Body of pancreas (tissue), 4 donors: ENCODE data around the gene M1AP.

ENCODE experiments used
- POLR2A ChIP-seq, 3 donors: fragments of 450-650 bp; IDR thresholded peaks; one replicate each; pipeline ENCODE4 v1.6.1; 2016; ENCODE audit warnings: antibody characterized with exemption in 3 of 3, mild to moderate bottlenecking in 2 of 3
- TF ChIP-seq, protein P1 (sequence below), 7 experiments: fragments of 450-650 bp in 4 of 7; fragments of 200-600 bp in 3 of 7; sonication (generic) in 3 of 7; IDR thresholded peaks; one replicate each; pipeline ENCODE4 v1.5.1; 2016 to 2019; ENCODE audit warnings: antibody characterized with exemption in 7 of 7

DNA sequence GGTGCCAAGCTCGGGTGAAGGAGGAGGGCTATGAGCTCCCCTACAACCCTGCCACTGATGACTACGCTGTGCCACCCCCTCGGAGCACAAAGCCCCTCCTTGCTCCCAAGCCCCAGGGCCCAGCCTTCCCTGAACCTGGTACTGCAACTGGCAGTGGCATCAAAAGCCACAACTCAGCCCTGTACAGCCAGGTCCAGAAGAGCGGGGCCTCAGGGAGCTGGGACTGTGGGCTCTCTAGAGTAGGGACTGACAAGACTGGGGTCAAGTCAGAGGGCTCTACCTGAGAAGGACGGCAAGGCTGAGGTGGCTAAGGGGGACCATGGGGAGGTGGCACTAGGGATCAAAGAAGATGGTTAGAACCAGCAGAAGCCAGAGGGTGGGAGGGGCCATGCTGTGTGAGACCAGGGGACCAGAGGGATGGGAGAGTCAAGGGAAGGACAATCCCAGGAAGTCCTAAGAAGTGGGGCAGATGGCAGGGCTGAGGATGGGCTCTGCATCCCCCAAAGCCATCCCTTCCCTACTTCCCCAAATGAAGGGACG lies 91.2 kb downstream of the M1AP start:
- TF ChIP-seq, protein P1, sequence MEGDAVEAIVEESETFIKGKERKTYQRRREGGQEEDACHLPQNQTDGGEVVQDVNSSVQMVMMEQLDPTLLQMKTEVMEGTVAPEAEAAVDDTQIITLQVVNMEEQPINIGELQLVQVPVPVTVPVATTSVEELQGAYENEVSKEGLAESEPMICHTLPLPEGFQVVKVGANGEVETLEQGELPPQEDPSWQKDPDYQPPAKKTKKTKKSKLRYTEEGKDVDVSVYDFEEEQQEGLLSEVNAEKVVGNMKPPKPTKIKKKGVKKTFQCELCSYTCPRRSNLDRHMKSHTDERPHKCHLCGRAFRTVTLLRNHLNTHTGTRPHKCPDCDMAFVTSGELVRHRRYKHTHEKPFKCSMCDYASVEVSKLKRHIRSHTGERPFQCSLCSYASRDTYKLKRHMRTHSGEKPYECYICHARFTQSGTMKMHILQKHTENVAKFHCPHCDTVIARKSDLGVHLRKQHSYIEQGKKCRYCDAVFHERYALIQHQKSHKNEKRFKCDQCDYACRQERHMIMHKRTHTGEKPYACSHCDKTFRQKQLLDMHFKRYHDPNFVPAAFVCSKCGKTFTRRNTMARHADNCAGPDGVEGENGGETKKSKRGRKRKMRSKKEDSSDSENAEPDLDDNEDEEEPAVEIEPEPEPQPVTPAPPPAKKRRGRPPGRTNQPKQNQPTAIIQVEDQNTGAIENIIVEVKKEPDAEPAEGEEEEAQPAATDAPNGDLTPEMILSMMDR (IDR thresholded peaks at IDR 0.05) = no peak
- TF ChIP-seq POLR2A (IDR thresholded peaks at IDR 0.05) = no peak
